GM18519 (cell line): Measurements from ENCODE around the gene NME7.
"Not testable (repeated sequence)": the region's sequence is repeated elsewhere in the genome, so short reads cannot be mapped to it uniquely, and the experiment has no call there.

Source experiments
- ATAC-seq: cut with Tn5 transposase; IDR thresholded peaks from one replicate; pipeline ENCODE4 v1.9.1; 2021; ENCODE audit warnings: mild to moderate bottlenecking, moderate library complexity; ENCODE audit not compliant: unreplicated experiment, low FRiP score

Gene NME7

GRCh38 chr1:169240449-169241232 lies 127.0 kb downstream of the NME7 start:
- ATAC-seq, result no peak

GRCh38 chr1:169236880-169237279 lies 130.7 kb downstream of the NME7 start:
- no peak for ATAC-seq

- no peak for ATAC-seq
Observed at GRCh38 chr1:169236143-169236542, 131.5 kb downstream of the NME7 start.

- no peak for ATAC-seq
Observed at GRCh38 chr1:169235568-169235967, 132.0 kb downstream of the NME7 start.

- ATAC-seq, result no peak
Observed at GRCh38 chr1:169234780-169235179, 132.8 kb downstream of the NME7 start.

GRCh38 chr1:169217636-169218035 lies 150.0 kb downstream of the NME7 start:
- ATAC-seq, result no peak

- no peak for ATAC-seq
Observed at GRCh38 chr1:169214598-169214997, 153.0 kb downstream of the NME7 start.

GRCh38 chr1:169212088-169212487 lies 155.5 kb downstream of the NME7 start:
- ATAC-seq, result no peak

- no peak for ATAC-seq
Observed at GRCh38 chr1:169207797-169208520, 159.6 kb downstream of the NME7 start.

GRCh38 chr1:169204157-169204556 lies 163.4 kb downstream of the NME7 start:
- ATAC-seq, result no peak

- no peak for ATAC-seq
Observed at GRCh38 chr1:169202791-169203665, 164.6 kb downstream of the NME7 start.

- no peak for ATAC-seq
Observed at GRCh38 chr1:169201084-169201619, 166.4 kb downstream of the NME7 start.

GRCh38 chr1:169200319-169200718 lies 167.3 kb downstream of the NME7 start:
- no peak for ATAC-seq

GRCh38 chr1:169196581-169196980 lies 171.0 kb downstream of the NME7 start:
- no peak for ATAC-seq

- ATAC-seq, result no peak
Observed at GRCh38 chr1:169196161-169196560, 171.4 kb downstream of the NME7 start.

GRCh38 chr1:169193191-169193850 lies 174.3 kb downstream of the NME7 start:
- no peak for ATAC-seq

- ATAC-seq, result no peak
Observed at GRCh38 chr1:169186106-169186505, 181.5 kb downstream of the NME7 start.

GRCh38 chr1:169184812-169185211 lies 182.8 kb downstream of the NME7 start:
- ATAC-seq, result no peak

GRCh38 chr1:169180174-169180573 lies 187.4 kb downstream of the NME7 start:
- no peak for ATAC-seq

- not testable (repeated sequence) for ATAC-seq
Observed at GRCh38 chr1:169179431-169179830, 188.2 kb downstream of the NME7 start.
